ENCODE data around the gene PPP3R1. TPM values are rescaled to one million over a fixed set of nuclear protein-coding genes. Genes with fewer than 3 reads are reported as not detected.

Gene PPP3R1
- polyA plus RNA-seq, 1 donor (not counting 4 experiments of a cell fraction or from before 2014, with no cell fraction given) = 21.6 TPM

GRCh38 chr2:68290901-68291300 is 38.6 kb upstream of the PPP3R1 start:
- H3K36me3 ChIP-seq (ENCODE audit: control insufficient read depth in 2 of 2, extremely low read depth in 1 of 2, insufficient read depth in 2 of 2, low read length in 2 of 2) = no peaks in the 10 kb centered on the region
- dilution Hi-C loops (cut with MboI; ENCODE audit: extremely low pct_ligation_motif_present, low sequenced_read_pairs) = no loop called here
- TF ChIP-seq CTCF (optimal IDR thresholded peaks at IDR 0.05 in 1 of 3, IDR thresholded peaks at IDR 0.05 in 1 of 3, conservative IDR thresholded peaks at IDR 0.05 in 1 of 3; ENCODE audit: extremely low read depth in 1 of 3, insufficient read depth in 2 of 3, low read length in 3 of 3) = no peak
- no peak for TF ChIP-seq EZH2 (IDR thresholded peaks at IDR 0.05; ENCODE audit: low read length)
- no peak overlapping the region for H2AFZ ChIP-seq (ENCODE audit: control insufficient read depth, low read length)
- no peaks in the 10 kb centered on the region for H3K27me3 ChIP-seq (ENCODE audit: control insufficient read depth, extremely low read depth, insufficient read depth, low read length)
- no peaks in the 10 kb centered on the region for H3K79me2 ChIP-seq (ENCODE audit: control insufficient read depth, insufficient read depth, low read length)
- no peak overlapping the region for H3K9ac ChIP-seq (ENCODE audit: control insufficient read depth, extremely low read depth, insufficient read depth, low read length)
- H3K9me1 ChIP-seq (ENCODE audit: control insufficient read depth, extremely low read depth, insufficient read depth, low read length) = no peaks in the 10 kb centered on the region
- H3K9me3 ChIP-seq (ENCODE audit: control insufficient read depth, low read depth, low read length) = no peaks in the 10 kb centered on the region
- no peaks in the 10 kb centered on the region for H3K4me1 ChIP-seq (ENCODE audit: control insufficient read depth, extremely low read depth, insufficient read depth, low read length)
- no peak overlapping the region for H3K4me2 ChIP-seq (ENCODE audit: control insufficient read depth, extremely low read depth, insufficient read depth, low read depth, low read length)
- no peak overlapping the region for H3K27ac ChIP-seq (ENCODE audit: control insufficient read depth, insufficient read depth, low read length)
- H4K20me1 ChIP-seq (ENCODE audit: control insufficient read depth, extremely low read depth, insufficient read depth, low read length) = no peaks in the 10 kb centered on the region
- no peak for FAIRE-seq
- no peak for DNase-seq (ENCODE audit: low read depth, low spot score)
- no peak overlapping the region for H3K4me3 ChIP-seq (ENCODE audit: control insufficient read depth in 2 of 3, extremely low read depth in 1 of 3, insufficient read depth in 2 of 3, low read depth in 1 of 3, low read length in 3 of 3)

- Histone ChIP-seq H3K27me3 (ENCODE audit: control insufficient read depth, extremely low read depth, insufficient read depth, low read length) (no peaks in the 10 kb centered on the region), H2AFZ (ENCODE audit: control insufficient read depth, low read length) (no peak overlapping the region), H4K20me1 (ENCODE audit: control insufficient read depth, extremely low read depth, insufficient read depth, low read length) (no peaks in the 10 kb centered on the region), H3K27ac (ENCODE audit: control insufficient read depth, insufficient read depth, low read length) (no peak overlapping the region), H3K9me1 (ENCODE audit: control insufficient read depth, extremely low read depth, insufficient read depth, low read length) (no peaks in the 10 kb centered on the region), H3K79me2 (ENCODE audit: control insufficient read depth, insufficient read depth, low read length) (no peaks in the 10 kb centered on the region), H3K4me1 (ENCODE audit: control insufficient read depth, extremely low read depth, insufficient read depth, low read length) (peaks cover 3% of the 10 kb centered on the region), H3K4me2 (ENCODE audit: control insufficient read depth, extremely low read depth, insufficient read depth, low read depth, low read length) (no peak overlapping the region), H3K9me3 (ENCODE audit: control insufficient read depth, low read depth, low read length) (no peaks in the 10 kb centered on the region), H3K4me3 (ENCODE audit: control insufficient read depth in 2 of 3, extremely low read depth in 1 of 3, insufficient read depth in 2 of 3, low read depth in 1 of 3, low read length in 3 of 3) (no peak overlapping the region), H3K9ac (ENCODE audit: control insufficient read depth, extremely low read depth, insufficient read depth, low read length) (no peak overlapping the region), H3K36me3 (ENCODE audit: control insufficient read depth in 2 of 2, extremely low read depth in 1 of 2, insufficient read depth in 2 of 2, low read length in 2 of 2) (no peaks in the 10 kb centered on the region)
- dilution Hi-C loops (cut with MboI; ENCODE audit: extremely low pct_ligation_motif_present, low sequenced_read_pairs) = no loop called here
- no peak for TF ChIP-seq CTCF (optimal IDR thresholded peaks at IDR 0.05 in 1 of 3, IDR thresholded peaks at IDR 0.05 in 1 of 3, conservative IDR thresholded peaks at IDR 0.05 in 1 of 3; ENCODE audit: extremely low read depth in 1 of 3, insufficient read depth in 2 of 3, low read length in 3 of 3)
- no peak for TF ChIP-seq EZH2 (IDR thresholded peaks at IDR 0.05; ENCODE audit: low read length)
- FAIRE-seq (no peak), DNase-seq (ENCODE audit: low read depth, low spot score) (no peak)
These were observed 35.5 kb upstream of the PPP3R1 start for GRCh38 chr2:68287580-68288441.

All from keratinocyte (primary cell).